CD14-positive monocyte (primary cell): Measurements from ENCODE around the gene PVALEF. TPM values are rescaled to one million over a fixed set of nuclear protein-coding genes. Genes with fewer than 3 reads are reported as not detected.

ENCODE experiments used
- DNase-seq, 3 donors: peaks; one replicate each; pipeline ENCODE4 v3.0.0-alpha.2; 2011 to 2022
- H2AFZ ChIP-seq: 2 replicates; pipeline ENCODE4 v1.6.0; 2012; ENCODE audit warnings: mild to moderate bottlenecking, low read depth, low read length, inconsistent platforms; ENCODE audit not compliant: insufficient read depth, poor library complexity, severe bottlenecking
- H3K27ac ChIP-seq, 2 donors: 1 replicate in 1 of 2; 2 replicates in 1 of 2; pipeline ENCODE4 v1.5.1; 2012 to 2013; ENCODE audit warnings: low read length in 2 of 2, control low read depth in 1 of 2, inconsistent platforms in 1 of 2, low read depth in 1 of 2, mild to moderate bottlenecking in 1 of 2
- H3K27me3 ChIP-seq, 2 donors: one replicate each; pipeline versions ENCODE4 v1.6.0 to v1.6.1; 2011 to 2013; ENCODE audit warnings: low read length in 2 of 2; ENCODE audit not compliant: control insufficient read depth in 2 of 2, insufficient read depth in 2 of 2
- H3K36me3 ChIP-seq, 2 donors: replicated peaks in 1 of 2; 1 replicate in 1 of 2; 2 replicates in 1 of 2; pipeline versions ENCODE4 v1.5.1 to v1.6.1; 2012 to 2013; ENCODE audit warnings: low read length in 2 of 2, control low read depth in 1 of 2, inconsistent platforms in 1 of 2, mild to moderate bottlenecking in 1 of 2; ENCODE audit not compliant: insufficient read depth in 2 of 2, control insufficient read depth in 1 of 2
- H3K4me1 ChIP-seq, 2 donors: 1 replicate in 1 of 2; 2 replicates in 1 of 2; pipeline versions ENCODE4 v1.5.1 to v1.6.1; 2012 to 2013; ENCODE audit warnings: low read length in 2 of 2, control low read depth in 1 of 2, inconsistent platforms in 1 of 2, mild to moderate bottlenecking in 1 of 2, moderate library complexity in 1 of 2; ENCODE audit not compliant: insufficient read depth in 2 of 2, control insufficient read depth in 1 of 2
- H3K4me2 ChIP-seq: replicated peaks from 2 replicates; pipeline ENCODE3; 2012; ENCODE audit warnings: low read length, moderate library complexity, mild to moderate bottlenecking; ENCODE audit not compliant: poor library complexity, severe bottlenecking; ENCODE audit errors: extremely low read depth
- H3K4me3 ChIP-seq, 3 experiments: fragments of 200-600 bp in 1 of 3; sonication (generic) in 1 of 3; replicated peaks in 1 of 3; 1 replicate in 2 of 3; 2 replicates in 1 of 3; pipeline ENCODE4 v1.5.1; 2011 to 2013; ENCODE audit warnings: low read length in 3 of 3, mild to moderate bottlenecking in 3 of 3, control low read depth in 2 of 3, low read depth in 2 of 3, inconsistent platforms in 1 of 3, moderate library complexity in 1 of 3
- H3K79me2 ChIP-seq: 2 replicates; pipeline ENCODE4 v1.6.0; 2012; ENCODE audit warnings: mild to moderate bottlenecking, control low read depth, inconsistent platforms, low read length, moderate library complexity; ENCODE audit not compliant: insufficient read depth
- H3K9ac ChIP-seq: 2 replicates; pipeline ENCODE4 v1.6.0; 2017; ENCODE audit warnings: low read length, mild to moderate bottlenecking; ENCODE audit not compliant: insufficient read depth, poor library complexity, severe bottlenecking
- H3K9me3 ChIP-seq, 2 donors: replicated peaks in 1 of 2; 1 replicate in 1 of 2; 2 replicates in 1 of 2; pipeline versions ENCODE4 v1.5.1 to v1.6.1; 2012 to 2013; ENCODE audit warnings: low read length in 2 of 2, control low read depth in 1 of 2; ENCODE audit not compliant: control insufficient read depth in 1 of 2, insufficient read depth in 1 of 2
- H4K20me1 ChIP-seq: 2 replicates; pipeline ENCODE4 v1.6.0; 2012; ENCODE audit warnings: mild to moderate bottlenecking, low read length, control low read depth, moderate library complexity; ENCODE audit not compliant: insufficient read depth
- H3K27ac Mint-ChIP-seq, 7 donors: one replicate each; pipeline ENCODE4 v1.8.0; 2020; ENCODE audit warnings: mild to moderate bottlenecking in 7 of 7, mixed read lengths in 7 of 7, moderate library complexity in 6 of 7, inconsistent platforms in 2 of 7
- H3K27me3 Mint-ChIP-seq, 3 donors: one replicate each; pipeline ENCODE4 v1.8.0; 2021 to 2022; ENCODE audit warnings: low read depth in 3 of 3, mild to moderate bottlenecking in 3 of 3, mixed read lengths in 3 of 3, moderate library complexity in 3 of 3, inconsistent platforms in 1 of 3
- H3K36me3 Mint-ChIP-seq, 2 donors: one replicate each; pipeline ENCODE4 v1.8.0; 2020; ENCODE audit warnings: mixed read lengths in 2 of 2, inconsistent platforms in 1 of 2, mild to moderate bottlenecking in 1 of 2
- H3K4me1 Mint-ChIP-seq: one replicate; pipeline ENCODE4 v1.8.0; 2020; ENCODE audit warnings: mild to moderate bottlenecking, mixed read lengths
- H3K4me3 Mint-ChIP-seq, 2 donors: one replicate each; pipeline ENCODE4 v1.8.0; 2020; ENCODE audit warnings: mild to moderate bottlenecking in 2 of 2, mixed read lengths in 2 of 2, moderate library complexity in 1 of 2
- H3K9me3 Mint-ChIP-seq, 7 donors: one replicate each; pipeline ENCODE4 v1.8.0; 2020 to 2022; ENCODE audit warnings: mixed read lengths in 7 of 7, mild to moderate bottlenecking in 6 of 7, moderate library complexity in 6 of 7, inconsistent platforms in 2 of 7
- CTCF ChIP-seq: fragments of 200-600 bp; IDR thresholded peaks from one replicate; pipeline ENCODE4 v1.8.0; 2022; ENCODE audit warnings: antibody characterized with exemption, mild to moderate bottlenecking
- WGBS: methylation state at CpG from one replicate; pipeline ENCODE4 v1.1.5; 2013; ENCODE audit warnings: missing lambda C conversion rate; ENCODE audit not compliant: insufficient coverage; 5-methylcytosine and 5-hydroxymethylcytosine counted together
- intact Hi-C, 2 donors: fragments of 100-400 bp; cut with micrococcal nuclease; formaldehyde crosslinking; loops; one replicate each; pipeline versions ENCODE4 v1.15.0 to v1.15.1; 2023
- polyA plus RNA-seq, 3 donors: library from polyadenylated mRNA; depleted of rRNA in 1 of 3; unstranded in 2 of 3; stranded (reverse) in 1 of 3; fragments of 300-500 nt in 2 of 3; fragments of >200 nt in 1 of 3; fragmentation: Illumina TruSeq in 2 of 3; gene quantifications; 1 replicate in 2 of 3; 2 replicates in 1 of 3; pipeline ENCODE4 v1.2.3, GENCODE V29; 2012 to 2021

The PVALEF gene
- polyA plus RNA-seq, 3 donors, result not detected

- Mint-ChIP-seq H3K27ac (no peak overlapping the region), H3K27me3 (peaks cover 20 to 44% (median 29%) of the 10 kb centered on the region in 3 donors)
These were observed 2.3 kb downstream of the PVALEF start for GRCh38 chr17:81167638-81168037.

GRCh38 chr17:81169870-81170309 is 4.6 kb downstream of the PVALEF start:
- no peak overlapping the region for H2AFZ ChIP-seq
- TF ChIP-seq CTCF, result no peak
- no peak overlapping the region for H3K27ac ChIP-seq
- peaks cover 0 to 2% of the 10 kb centered on the region in 2 donors for H3K36me3 Mint-ChIP-seq
- no peak overlapping the region for H3K27ac Mint-ChIP-seq
- no peaks in the 10 kb centered on the region for H3K9me3 ChIP-seq
- no peaks in the 10 kb centered on the region for H4K20me1 ChIP-seq
- H3K4me1 ChIP-seq, result peaks cover 6 to 8% of the 10 kb centered on the region in 2 donors
- peaks cover 16 to 33% (median 23%) of the 10 kb centered on the region in 3 donors for H3K27me3 Mint-ChIP-seq
- H3K27me3 ChIP-seq, result peaks cover 0 to 20% of the 10 kb centered on the region in 2 donors
- H3K9me3 Mint-ChIP-seq, result peaks cover 0 to 1% (median 0%) of the 10 kb centered on the region in 7 donors
- no peaks in the 10 kb centered on the region for H3K36me3 ChIP-seq
- H3K4me3 Mint-ChIP-seq, result no peak overlapping the region
- DNase-seq, result no peak
- H3K4me3 ChIP-seq, result no peak overlapping the region
- intact Hi-C loops, result no loop called here
- no peaks in the 10 kb centered on the region for H3K4me1 Mint-ChIP-seq
- H3K79me2 ChIP-seq, result no peaks in the 10 kb centered on the region
- no peak overlapping the region for H3K9ac ChIP-seq
- H3K4me2 ChIP-seq, result no peak overlapping the region
- 98% methylated on average over 3 of the region's 3 CpGs for WGBS

More at GRCh38 chr17:81167638-81168037, 2.3 kb downstream of the PVALEF start:
- Histone ChIP-seq H3K9me3 (no peaks in the 10 kb centered on the region), H3K4me1 (peaks cover 6 to 8% of the 10 kb centered on the region in 2 donors), H3K4me3 (no peak overlapping the region), H3K9ac (no peak overlapping the region), H3K27me3 (peaks cover 0 to 26% of the 10 kb centered on the region in 2 donors), H3K36me3 (no peaks in the 10 kb centered on the region), H4K20me1 (no peaks in the 10 kb centered on the region), H2AFZ (no peak overlapping the region), H3K79me2 (no peaks in the 10 kb centered on the region), H3K4me2 (no peak overlapping the region), H3K27ac (no peak overlapping the region)
- Mint-ChIP-seq H3K9me3 (peaks cover 0 to 1% (median 0%) of the 10 kb centered on the region in 7 donors), H3K4me3 (no peak overlapping the region), H3K36me3 (peaks cover 0 to 2% of the 10 kb centered on the region in 2 donors), H3K4me1 (no peaks in the 10 kb centered on the region)
- TF ChIP-seq CTCF, result no peak
- no peak for DNase-seq
- intact Hi-C loops, result no loop called here
- 88% methylated on average over 5 of the region's 7 CpGs for WGBS
